Uterus (tissue), 4 donors: ENCODE data around the gene MSL1. TPM values are rescaled to one million over a fixed set of nuclear protein-coding genes. Genes with fewer than 3 reads are reported as not detected.
A peak's percentile ranks its signal among the peaks of the same experiment; 100 is the strongest.

ENCODE experiments used
- DNase-seq, 2 donors: peaks; one replicate each; pipeline ENCODE4 v3.0.0-alpha.2; 2019 to 2020
- H3K27ac ChIP-seq, 2 donors: fragments of 200-600 bp; sonication (generic); 1 replicate in 1 of 2; 2 replicates in 1 of 2; pipeline ENCODE4 v1.5.1; 2016 to 2018
- H3K27me3 ChIP-seq, 2 donors: fragments of 200-600 bp; sonication (generic); one replicate each; pipeline ENCODE4 v1.5.1; 2018 to 2019; ENCODE audit warnings: control low read depth in 1 of 2
- H3K36me3 ChIP-seq, 2 donors: fragments of 200-600 bp; sonication (generic); one replicate each; pipeline ENCODE4 v1.5.1; 2019; ENCODE audit warnings: control low read depth in 1 of 2
- H3K4me1 ChIP-seq, 2 donors: fragments of 200-600 bp; sonication (generic); one replicate each; pipeline ENCODE4 v1.5.1; 2018 to 2019; ENCODE audit warnings: control low read depth in 1 of 2
- H3K4me3 ChIP-seq, 2 donors: fragments of 200-600 bp; sonication (generic); 1 replicate in 1 of 2; 2 replicates in 1 of 2; pipeline ENCODE4 v1.5.1; 2018 to 2019; ENCODE audit warnings: mild to moderate bottlenecking in 1 of 2
- H3K9me3 ChIP-seq, 2 donors: fragments of 200-600 bp; sonication (generic); one replicate each; pipeline ENCODE4 v1.5.1; 2019; ENCODE audit warnings: control low read depth in 1 of 2
- POLR2A ChIP-seq, 2 donors: fragments of 450-650 bp; IDR thresholded peaks; one replicate each; pipeline ENCODE4 v1.6.1; 2016; ENCODE audit warnings: antibody characterized with exemption in 2 of 2, mild to moderate bottlenecking in 1 of 2, moderate library complexity in 1 of 2
- intact Hi-C: fragments of 100-400 bp; cut with DNase I; formaldehyde crosslinking; loops from one replicate; pipeline ENCODE4 v1.15.1; 2023; ENCODE audit warnings: low total_unique reads
- total RNA-seq, 4 donors: library from RNA; depleted of rRNA in 3 of 4; stranded (reverse); fragments of >200 nt in 3 of 4; gene quantifications; one replicate each; pipeline versions ENCODE4 v1.1.0 to v1.2.4, GENCODE V29; 2014 to 2023
- TF ChIP-seq, protein P1 (sequence below), 4 experiments: fragments of 200-600 bp in 2 of 4; fragments of 450-650 bp in 2 of 4; sonication (generic) in 2 of 4; IDR thresholded peaks; one replicate each; pipeline ENCODE4 v1.5.1; 2016 to 2019; ENCODE audit warnings: antibody characterized with exemption in 4 of 4, mild to moderate bottlenecking in 2 of 4, moderate library complexity in 1 of 4
- donor health status: DM: yes; HTN: yes; CAD: no.

The MSL1 gene, protein sequence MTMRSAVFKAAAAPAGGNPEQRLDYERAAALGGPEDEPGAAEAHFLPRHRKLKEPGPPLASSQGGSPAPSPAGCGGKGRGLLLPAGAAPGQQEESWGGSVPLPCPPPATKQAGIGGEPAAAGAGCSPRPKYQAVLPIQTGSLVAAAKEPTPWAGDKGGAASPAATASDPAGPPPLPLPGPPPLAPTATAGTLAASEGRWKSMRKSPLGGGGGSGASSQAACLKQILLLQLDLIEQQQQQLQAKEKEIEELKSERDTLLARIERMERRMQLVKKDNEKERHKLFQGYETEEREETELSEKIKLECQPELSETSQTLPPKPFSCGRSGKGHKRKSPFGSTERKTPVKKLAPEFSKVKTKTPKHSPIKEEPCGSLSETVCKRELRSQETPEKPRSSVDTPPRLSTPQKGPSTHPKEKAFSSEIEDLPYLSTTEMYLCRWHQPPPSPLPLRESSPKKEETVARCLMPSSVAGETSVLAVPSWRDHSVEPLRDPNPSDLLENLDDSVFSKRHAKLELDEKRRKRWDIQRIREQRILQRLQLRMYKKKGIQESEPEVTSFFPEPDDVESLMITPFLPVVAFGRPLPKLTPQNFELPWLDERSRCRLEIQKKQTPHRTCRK
- total RNA-seq: 100 to 1,000 TPM in 1 of 4 donors, 10 to 100 TPM in 3; 51.0 to 151 (median 77.6) TPM

DNA sequence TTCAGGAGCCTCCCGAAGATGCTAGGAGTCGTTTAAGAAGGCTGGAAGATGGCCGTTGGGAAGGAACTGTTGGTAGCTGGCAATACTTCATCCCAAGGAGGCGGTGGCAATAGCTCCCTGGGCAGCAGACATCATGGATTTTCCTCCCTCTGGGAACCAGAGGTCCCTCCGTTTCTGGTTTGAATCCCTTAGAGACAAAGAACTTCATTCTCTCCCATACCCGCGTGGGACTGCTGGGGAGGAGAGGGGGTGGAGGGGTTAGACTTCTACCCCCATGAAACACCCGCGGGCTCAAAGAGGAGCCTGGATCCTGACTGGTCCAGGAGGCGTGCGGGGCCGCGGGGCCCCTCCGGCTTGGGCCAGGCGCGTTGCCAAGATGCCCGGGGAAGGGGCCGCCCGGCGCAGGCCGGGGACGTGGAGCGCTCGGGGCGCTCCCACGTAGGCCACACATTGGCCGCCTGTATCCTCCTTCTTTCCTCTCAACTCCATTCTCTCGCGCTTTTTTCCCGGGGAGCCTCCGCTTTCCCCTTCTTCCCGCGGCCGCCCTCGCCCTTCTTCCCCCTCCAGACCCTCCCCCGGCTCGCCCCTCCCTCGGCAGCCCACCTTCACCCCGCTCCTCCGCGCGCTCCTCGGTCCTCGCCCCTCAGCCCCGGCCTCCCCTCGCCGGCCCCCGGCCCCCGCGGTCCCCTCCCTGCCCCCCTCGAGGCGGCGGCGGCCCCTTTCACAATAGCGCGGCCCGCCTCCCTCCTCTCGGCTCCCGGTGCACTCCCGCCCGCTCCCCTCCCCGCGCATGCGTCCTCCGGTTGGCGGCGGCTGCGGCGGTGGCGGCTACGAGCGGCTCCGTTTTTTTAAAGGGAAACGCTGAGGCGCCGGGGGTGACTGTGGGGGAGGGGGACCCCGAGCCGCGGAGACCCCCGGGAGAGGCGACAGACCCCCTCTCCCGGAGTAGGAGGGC, at the start of gene MSL1:
MSL1 (plus strand) TSS at position 791 of the 955 bp plus-strand sequence. CDS start 642 bp downstream, outside the sequence.
- no peaks in the 10 kb centered on the region for H3K27me3 ChIP-seq
- H3K4me3 ChIP-seq: peak within 1 kb of the TSS; percentile 74 to 85
- intact Hi-C loops: no loop called here
- TF ChIP-seq, protein P1, sequence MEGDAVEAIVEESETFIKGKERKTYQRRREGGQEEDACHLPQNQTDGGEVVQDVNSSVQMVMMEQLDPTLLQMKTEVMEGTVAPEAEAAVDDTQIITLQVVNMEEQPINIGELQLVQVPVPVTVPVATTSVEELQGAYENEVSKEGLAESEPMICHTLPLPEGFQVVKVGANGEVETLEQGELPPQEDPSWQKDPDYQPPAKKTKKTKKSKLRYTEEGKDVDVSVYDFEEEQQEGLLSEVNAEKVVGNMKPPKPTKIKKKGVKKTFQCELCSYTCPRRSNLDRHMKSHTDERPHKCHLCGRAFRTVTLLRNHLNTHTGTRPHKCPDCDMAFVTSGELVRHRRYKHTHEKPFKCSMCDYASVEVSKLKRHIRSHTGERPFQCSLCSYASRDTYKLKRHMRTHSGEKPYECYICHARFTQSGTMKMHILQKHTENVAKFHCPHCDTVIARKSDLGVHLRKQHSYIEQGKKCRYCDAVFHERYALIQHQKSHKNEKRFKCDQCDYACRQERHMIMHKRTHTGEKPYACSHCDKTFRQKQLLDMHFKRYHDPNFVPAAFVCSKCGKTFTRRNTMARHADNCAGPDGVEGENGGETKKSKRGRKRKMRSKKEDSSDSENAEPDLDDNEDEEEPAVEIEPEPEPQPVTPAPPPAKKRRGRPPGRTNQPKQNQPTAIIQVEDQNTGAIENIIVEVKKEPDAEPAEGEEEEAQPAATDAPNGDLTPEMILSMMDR (IDR thresholded peaks at IDR 0.05): peak in 1 of 4 experiments; percentile 7
- peak; percentile 65 to 75 for TF ChIP-seq POLR2A (IDR thresholded peaks at IDR 0.05)
- no peaks in the 10 kb centered on the region for H3K36me3 ChIP-seq
- peak; percentile 89 to 91 for DNase-seq
- H3K4me1 ChIP-seq: no peaks in the 10 kb centered on the region
- no peaks in the 10 kb centered on the region for H3K9me3 ChIP-seq
- H3K27ac ChIP-seq: peak within 1 kb of the TSS; percentile 99

DNA sequence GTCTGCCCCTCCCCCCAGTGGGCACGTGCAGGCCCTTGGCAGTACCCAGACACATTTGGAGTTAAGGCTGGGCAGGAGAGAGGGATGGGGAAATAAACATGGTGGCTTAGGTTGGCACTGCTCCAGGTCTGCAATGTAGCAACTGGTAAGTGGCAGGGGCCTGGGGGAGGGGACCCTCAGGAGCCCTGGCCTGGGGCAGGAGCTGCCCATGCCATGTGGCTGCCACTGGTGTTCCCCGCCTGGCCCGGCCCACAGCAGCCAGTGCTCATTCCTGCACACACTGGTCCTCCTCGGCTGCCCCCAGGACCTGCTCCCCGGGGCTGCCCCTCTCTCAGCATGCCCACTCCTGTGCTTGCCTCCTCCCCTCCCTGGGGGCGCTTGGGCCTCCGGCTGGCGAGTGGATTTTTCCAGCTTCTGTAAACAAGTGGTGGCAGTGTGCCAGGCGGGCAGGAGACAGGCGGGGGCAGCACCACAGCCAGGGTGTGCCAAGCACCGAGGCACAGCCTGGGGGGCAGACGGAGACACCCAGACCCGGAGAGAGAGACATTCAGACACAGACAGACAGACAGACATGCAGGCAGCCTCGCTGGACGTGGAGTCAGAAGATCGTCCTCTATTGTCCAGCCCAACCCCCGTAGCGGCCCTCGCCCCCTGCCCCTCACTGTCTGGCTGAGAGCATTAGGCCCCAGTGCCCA, 49.6 kb upstream of the MSL1 start:
- TF ChIP-seq, protein P1 (IDR thresholded peaks at IDR 0.05): no peak
- no peak for TF ChIP-seq POLR2A (IDR thresholded peaks at IDR 0.05)
- H3K27ac ChIP-seq: peak overlapping the region; percentile 98
- no peaks in the 10 kb centered on the region for H3K9me3 ChIP-seq
- no peaks in the 10 kb centered on the region for H3K27me3 ChIP-seq
- peak; percentile 68 to 79 for DNase-seq
- H3K4me3 ChIP-seq: peak overlapping the region; percentile 2 to 21
- intact Hi-C loops: loop anchor here (10.0 kb wide), 1 partner anchor 57 kb away; the partner anchor contains the start of gene CSF3
- no peaks in the 10 kb centered on the region for H3K36me3 ChIP-seq
- peaks cover 14 to 50% of the 10 kb centered on the region in 2 donors for H3K4me1 ChIP-seq

DNA sequence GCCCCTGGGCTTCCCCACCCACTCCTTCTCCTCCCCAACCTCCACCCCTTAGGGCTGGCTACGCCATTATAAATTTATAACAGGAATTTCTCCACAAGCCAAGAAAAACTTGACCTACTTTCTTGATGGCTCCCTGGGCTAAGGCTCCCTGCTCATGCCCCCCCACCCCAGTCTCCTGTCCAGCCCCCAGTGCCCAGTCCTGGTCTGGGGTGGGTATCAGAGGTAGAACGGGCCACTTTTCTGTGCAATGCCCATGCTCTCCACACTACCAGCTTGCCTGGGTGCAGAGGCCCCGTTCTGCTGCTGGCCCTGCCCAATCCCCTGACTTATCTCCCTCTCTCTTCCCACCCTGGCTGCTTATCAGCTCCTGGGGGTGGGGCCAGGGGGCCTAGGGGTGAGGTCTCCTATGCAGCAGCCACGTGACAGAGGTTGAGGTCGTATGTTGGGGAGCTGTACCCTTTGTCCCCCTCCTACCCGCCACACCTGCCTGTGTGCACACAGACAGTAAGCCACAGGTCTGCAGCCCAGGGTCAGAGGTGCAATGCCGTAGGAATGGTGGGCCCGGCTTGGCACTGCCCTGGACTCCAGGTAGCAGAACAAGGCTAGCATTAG, 48.9 kb upstream of the MSL1 start:
- DNase-seq: peak; percentile 52 to 55
- Histone ChIP-seq H3K4me1 (peaks cover 14 to 47% of the 10 kb centered on the region in 2 donors), H3K27ac (peak overlapping the region; percentile 98), H3K27me3 (no peaks in the 10 kb centered on the region), H3K4me3 (peak overlapping the region in 1 of 2 donors; percentile 2), H3K9me3 (no peaks in the 10 kb centered on the region), H3K36me3 (no peaks in the 10 kb centered on the region)
- TF ChIP-seq, protein P1 (IDR thresholded peaks at IDR 0.05): no peak
- TF ChIP-seq POLR2A (IDR thresholded peaks at IDR 0.05): no peak
- intact Hi-C loops: loop anchor here (10.0 kb wide), 1 partner anchor 58 kb away; the partner anchor contains the start of gene CSF3

DNA sequence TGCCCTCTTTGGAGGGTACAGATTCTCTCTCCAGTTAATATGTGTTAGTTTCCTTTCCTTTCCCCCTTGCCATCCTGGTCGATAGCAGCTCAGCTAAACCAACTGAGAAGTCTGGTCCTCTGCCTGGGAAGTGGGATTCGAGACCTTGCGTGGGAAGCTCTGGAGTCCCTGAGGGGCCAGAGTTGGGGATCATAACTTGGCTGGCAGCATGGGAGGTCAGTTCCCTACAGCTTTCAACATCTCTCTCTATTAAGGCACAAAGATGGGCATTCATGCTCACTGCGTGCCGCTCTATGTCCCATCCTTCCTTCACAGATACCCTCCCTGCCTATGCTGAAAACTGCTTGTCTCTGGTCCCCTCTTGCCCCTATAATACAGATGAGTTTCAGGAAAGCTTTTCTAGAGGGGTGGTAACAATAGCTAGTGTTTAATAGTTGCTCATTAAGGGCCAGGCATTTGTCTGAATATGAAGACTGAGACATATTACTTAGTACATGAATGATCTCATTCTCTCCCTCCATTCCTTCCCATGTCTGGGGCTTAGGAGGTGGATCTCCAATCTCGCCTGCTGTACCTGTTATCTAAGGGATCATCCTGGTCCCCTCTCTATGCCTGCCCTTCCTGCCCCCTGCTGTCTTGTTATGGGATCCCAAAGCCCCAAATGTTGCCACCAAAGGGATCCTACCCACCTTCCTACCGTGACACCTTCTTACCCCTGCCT, 48.2 kb upstream of the MSL1 start:
- intact Hi-C loops: loop anchor here (10.0 kb wide), 1 partner anchor 59 kb away; the partner anchor contains the start of gene CSF3

More for the DNA sequence above, 48.2 kb upstream of the MSL1 start:
- Histone ChIP-seq H3K27me3 (no peaks in the 10 kb centered on the region), H3K9me3 (no peaks in the 10 kb centered on the region), H3K4me3 (no peak overlapping the region), H3K4me1 (peaks cover 14 to 39% of the 10 kb centered on the region in 2 donors), H3K27ac (peak overlapping the region; percentile 98), H3K36me3 (no peaks in the 10 kb centered on the region)
- no peak for DNase-seq
- TF ChIP-seq, protein P1 (IDR thresholded peaks at IDR 0.05): no peak
- no peak for TF ChIP-seq POLR2A (IDR thresholded peaks at IDR 0.05)
